ENCODE measurements around the gene MEGF10. TPM values are rescaled to one million over a fixed set of nuclear protein-coding genes. Genes with fewer than 3 reads are reported as not detected.

The MEGF10 gene
- total RNA-seq, 1 donor from 2014 or later, result 0.47 TPM

- TF ChIP-seq CTCF (IDR thresholded peaks at IDR 0.05; ENCODE audit: borderline replicate concordance), result no peak
- Histone ChIP-seq H3K27me3 (ENCODE audit: low read depth) (no peaks in the 10 kb centered on the region), H3K9me3 (replicated peaks) (no peaks in the 10 kb centered on the region), H3K4me3 (no peak overlapping the region), H3K4me1 (no peaks in the 10 kb centered on the region), H3K36me3 (no peaks in the 10 kb centered on the region), H3K27ac (replicated peaks) (no peak overlapping the region)
- intact Hi-C loops (cut with micrococcal nuclease), result no loop called here
- DNase-seq, result no peak
These were observed 99.0 kb downstream of the MEGF10 start for GRCh38 chr5:127389601-127390000.

GRCh38 chr5:127392762-127393161 lies 102.2 kb downstream of the MEGF10 start:
- Histone ChIP-seq H3K4me3 (no peak overlapping the region), H3K4me1 (no peaks in the 10 kb centered on the region), H3K27ac (replicated peaks) (no peak overlapping the region), H3K27me3 (ENCODE audit: low read depth) (peaks cover 15% of the 10 kb centered on the region), H3K9me3 (replicated peaks) (no peaks in the 10 kb centered on the region), H3K36me3 (no peaks in the 10 kb centered on the region)
- intact Hi-C loops (cut with micrococcal nuclease), result no loop called here
- DNase-seq, result no peak
- TF ChIP-seq CTCF (IDR thresholded peaks at IDR 0.05; ENCODE audit: borderline replicate concordance), result no peak

GRCh38 chr5:127396490-127397155 lies 106.0 kb downstream of the MEGF10 start:
- no peak for DNase-seq
- H3K27me3 ChIP-seq (ENCODE audit: low read depth), result peaks cover 26% of the 10 kb centered on the region
- H3K27ac ChIP-seq (replicated peaks), result no peak overlapping the region
- intact Hi-C loops (cut with micrococcal nuclease), result no loop called here
- H3K9me3 ChIP-seq (replicated peaks), result no peaks in the 10 kb centered on the region
- peak; percentile 20 for TF ChIP-seq CTCF (IDR thresholded peaks at IDR 0.05; ENCODE audit: borderline replicate concordance)
- no peak overlapping the region for H3K4me3 ChIP-seq
- H3K4me1 ChIP-seq, result no peaks in the 10 kb centered on the region
- no peaks in the 10 kb centered on the region for H3K36me3 ChIP-seq

GRCh38 chr5:127398508-127398907 lies 107.9 kb downstream of the MEGF10 start:
- peaks cover 26% of the 10 kb centered on the region for H3K27me3 ChIP-seq (ENCODE audit: low read depth)
- no peak overlapping the region for H3K27ac ChIP-seq (replicated peaks)
- no peaks in the 10 kb centered on the region for H3K9me3 ChIP-seq (replicated peaks)
- intact Hi-C loops (cut with micrococcal nuclease), result no loop called here
- H3K36me3 ChIP-seq, result no peaks in the 10 kb centered on the region
- H3K4me3 ChIP-seq, result no peak overlapping the region
- no peak for TF ChIP-seq CTCF (IDR thresholded peaks at IDR 0.05; ENCODE audit: borderline replicate concordance)
- no peak for DNase-seq
- H3K4me1 ChIP-seq, result no peaks in the 10 kb centered on the region

- no peak for DNase-seq
- intact Hi-C loops (cut with micrococcal nuclease), result no loop called here
- TF ChIP-seq CTCF (IDR thresholded peaks at IDR 0.05; ENCODE audit: borderline replicate concordance), result no peak
- Histone ChIP-seq H3K36me3 (no peaks in the 10 kb centered on the region), H3K27me3 (ENCODE audit: low read depth) (peaks cover 26% of the 10 kb centered on the region), H3K27ac (replicated peaks) (no peak overlapping the region), H3K9me3 (replicated peaks) (no peaks in the 10 kb centered on the region), H3K4me1 (no peaks in the 10 kb centered on the region), H3K4me3 (no peak overlapping the region)
These were observed 108.5 kb downstream of the MEGF10 start for GRCh38 chr5:127399068-127399467.

All from left ventricle myocardium inferior (tissue), 1 donor.